Right cardiac atrium (tissue), 5 donors: ENCODE data around the gene PPP1R12C. TPM values are rescaled to one million over a fixed set of nuclear protein-coding genes. Genes with fewer than 3 reads are reported as not detected.
A peak's percentile ranks its signal among the peaks of the same experiment; 100 is the strongest.
"Not testable (repeated sequence)": the region's sequence is repeated elsewhere in the genome, so short reads cannot be mapped to it uniquely, and the experiment has no call there.

Experiments used
- ATAC-seq, 2 donors: fragments of 200-7000 bp; cut with Tn5 transposase; one replicate each; pipeline versions ENCODE4 v1.8.0 to v1.9.1; 2020; ENCODE audit warnings: moderate library complexity in 2 of 2, mild to moderate bottlenecking in 1 of 2
- DNase-seq, 3 donors: peaks; one replicate each; pipeline ENCODE4 v3.0.0-alpha.2; 2020
- H3K27ac ChIP-seq: one replicate; pipeline ENCODE4 v1.5.1; 2013; ENCODE audit warnings: mild to moderate bottlenecking, low read length, control low read depth, moderate library complexity
- H3K27me3 ChIP-seq: one replicate; pipeline ENCODE4 v1.6.1; 2013; ENCODE audit not compliant: control insufficient read depth, insufficient read depth
- H3K4me1 ChIP-seq: one replicate; pipeline ENCODE4 v1.6.1; 2013; ENCODE audit warnings: low read length; ENCODE audit not compliant: control insufficient read depth, insufficient read depth
- H3K4me3 ChIP-seq: one replicate; pipeline ENCODE4 v1.5.1; 2013; ENCODE audit warnings: low read length, control low read depth
- H3K9me3 ChIP-seq: one replicate; pipeline ENCODE4 v1.6.1; 2013; ENCODE audit warnings: low read length; ENCODE audit not compliant: control insufficient read depth
- whole genome bisulfite sequencing: extraction: QIAGEN DNeasy Blood & Tissue Kit; methylation state at CpG from one replicate; pipeline ENCODE4 v1.1.7; 2013; 5-methylcytosine and 5-hydroxymethylcytosine counted together
- intact Hi-C, 4 donors: fragments of 100-400 bp; cut with DNase I; formaldehyde crosslinking; loops; one replicate each; pipeline versions ENCODE4 v1.11.0 to v1.14.0; 2022 to 2023
- polyA plus RNA-seq: library from polyadenylated mRNA; stranded (reverse); fragments of 200-250 nt; gene quantifications from one replicate; pipeline ENCODE4 v1.2.3, GENCODE V29; 2013
- total RNA-seq, 4 donors: library from RNA; stranded (reverse); fragmentation: NEBNext Ultra II Directional; extraction: Animal tissue kit (Norgen Biotek cat#: 25700); gene quantifications; one replicate each; pipeline ENCODE4 v1.2.1, GENCODE V29; 2021
- donor health status: healthy with polysubstance abuse.
- donor health status: DM: no; HTN: yes; CAD: no.
- donor health status: DM: no; HTN: no; CAD: no.
- donor health status: DM: no; HTN: yes; CAD: no; lungs with severe emphysema.
- donor health status: DM: yes; HTN: yes; CAD: no.

Gene PPP1R12C
- total and polyA plus RNA-seq, 5 donors = 125 to 244 (median 152) TPM

- 25% methylated on average over 39 of the region's 39 CpGs for WGBS
- peak in 2 of 3 donors; percentile 83 to 91 for DNase-seq
- H3K4me3 ChIP-seq = peak within 1 kb of the TSS; percentile 61
- peak; percentile 40 to 41 for ATAC-seq
- H3K27ac ChIP-seq = peak within 1 kb of the TSS; percentile 98
- intact Hi-C loops = no loop called here
- H3K27me3 ChIP-seq = no peaks in the 10 kb centered on the region
- no peaks in the 10 kb centered on the region for H3K4me1 ChIP-seq
- no peaks in the 10 kb centered on the region for H3K9me3 ChIP-seq
Observed at GRCh38 chr19:55157064-55157908, 39.8 kb upstream of the PPP1R12C start, which contains the start of gene TNNI3. Gene TNNI3, minus strand, starts transcription at chr19:55157732. Its CDS starts 143 bp downstream, at chr19:55157589.

- Histone ChIP-seq H3K27me3 (no peaks in the 10 kb centered on the region), H3K27ac (peak overlapping the region; percentile 89), H3K9me3 (no peaks in the 10 kb centered on the region), H3K4me3 (peak overlapping the region; percentile 61), H3K4me1 (no peaks in the 10 kb centered on the region)
- intact Hi-C loops = no loop called here
- peak; percentile 36 to 53 for ATAC-seq
- WGBS = 5% methylated on average over 52 of the region's 52 CpGs
- DNase-seq = peak; percentile 61 to 88 (median 78)
Observed at GRCh38 chr19:55156202-55157063, 39.0 kb upstream of the PPP1R12C start.

GRCh38 chr19:55155784-55156183, 38.3 kb upstream of the PPP1R12C start:
- H3K4me1 ChIP-seq, intact Hi-C loops, H3K27me3 ChIP-seq, H3K9me3 ChIP-seq, H3K27ac ChIP-seq, DNase-seq, ATAC-seq: not testable (repeated sequence)
- peak overlapping the region; percentile 61 for H3K4me3 ChIP-seq
- WGBS = 12% methylated on average over 5 of the region's 5 CpGs

- intact Hi-C loops = no loop called here
- peak in 1 of 3 donors; percentile 21 for DNase-seq
- ATAC-seq = no peak
- peak overlapping the region; percentile 6 for H3K4me3 ChIP-seq
- 82% methylated on average over 12 of the region's 12 CpGs for WGBS
- no peak overlapping the region for H3K27ac ChIP-seq
- no peaks in the 10 kb centered on the region for H3K9me3 ChIP-seq
- no peaks in the 10 kb centered on the region for H3K27me3 ChIP-seq
- no peaks in the 10 kb centered on the region for H3K4me1 ChIP-seq
Observed at GRCh38 chr19:55153652-55154264, 36.3 kb upstream of the PPP1R12C start.

GRCh38 chr19:55152017-55152416, 34.6 kb upstream of the PPP1R12C start:
- H3K9me3 ChIP-seq = no peaks in the 10 kb centered on the region
- H3K4me3 ChIP-seq = no peak overlapping the region
- H3K27ac ChIP-seq = no peak overlapping the region
- intact Hi-C loops = no loop called here
- no peaks in the 10 kb centered on the region for H3K4me1 ChIP-seq
- ATAC-seq (no peak), DNase-seq (no peak)
- no peaks in the 10 kb centered on the region for H3K27me3 ChIP-seq

GRCh38 chr19:55149078-55150003, 31.9 kb upstream of the PPP1R12C start, which contains the start of gene TNNT1:
Gene TNNT1, minus strand, starts transcription at chr19:55149206. Its CDS starts 2,049 bp downstream, at chr19:55147157.
- no peaks in the 10 kb centered on the region for H3K9me3 ChIP-seq
- H3K4me1 ChIP-seq = no peaks in the 10 kb centered on the region
- ATAC-seq = peak; percentile 31 to 39
- 12% methylated on average over 18 of the region's 18 CpGs for WGBS
- H3K4me3 ChIP-seq = no peak within 1 kb of the TSS
- H3K27me3 ChIP-seq = no peaks in the 10 kb centered on the region
- peak within 1 kb of the TSS; percentile 71 for H3K27ac ChIP-seq
- peak in 2 of 3 donors; percentile 56 to 66 for DNase-seq
- intact Hi-C loops = loop anchor here in 2 of 4 donors (10.0 kb wide), 2 partner anchors 265 to 355 kb away; no protein-coding TSS in a partner anchor

GRCh38 chr19:55147545-55148251, 30.3 kb upstream of the PPP1R12C start:
- no peaks in the 10 kb centered on the region for H3K4me1 ChIP-seq
- H3K9me3 ChIP-seq = no peaks in the 10 kb centered on the region
- H3K4me3 ChIP-seq = no peak overlapping the region
- H3K27me3 ChIP-seq = no peaks in the 10 kb centered on the region
- intact Hi-C loops = loop anchor here in 2 of 4 donors (10.0 kb wide), 2 partner anchors 267 to 357 kb away; no protein-coding TSS in a partner anchor
- 27% methylated on average over 8 of the region's 9 CpGs for WGBS
- peak in 1 of 3 donors; percentile 37 for DNase-seq
- no peak overlapping the region for H3K27ac ChIP-seq
- ATAC-seq = peak in 1 of 2 donors; percentile 9

- peak in 1 of 3 donors; percentile 49 for DNase-seq
- no peak overlapping the region for H3K27ac ChIP-seq
- H3K27me3 ChIP-seq = no peaks in the 10 kb centered on the region
Observed at GRCh38 chr19:55146705-55147273, 29.4 kb upstream of the PPP1R12C start.

GRCh38 chr19:55146078-55146704, 28.8 kb upstream of the PPP1R12C start:
- WGBS = 4% methylated on average over 41 of the region's 41 CpGs
- intact Hi-C loops = loop anchor here in 2 of 4 donors (10.0 kb wide), 2 partner anchors 269 to 359 kb away; no protein-coding TSS in a partner anchor
- DNase-seq (peak in 1 of 3 donors; percentile 35), ATAC-seq (peak in 1 of 2 donors; percentile 2)
- Histone ChIP-seq H3K27me3 (no peaks in the 10 kb centered on the region), H3K4me1 (no peaks in the 10 kb centered on the region), H3K4me3 (no peak overlapping the region), H3K27ac (no peak overlapping the region), H3K9me3 (no peaks in the 10 kb centered on the region)

More at GRCh38 chr19:55146705-55147273, 29.4 kb upstream of the PPP1R12C start:
- H3K9me3 ChIP-seq = no peaks in the 10 kb centered on the region
- intact Hi-C loops = loop anchor here in 2 of 4 donors (10.0 kb wide), 2 partner anchors 268 to 358 kb away; no protein-coding TSS in a partner anchor
- ATAC-seq = peak in 1 of 2 donors; percentile 47
- WGBS = 4% methylated on average over 27 of the region's 27 CpGs
- H3K4me3 ChIP-seq = no peak overlapping the region
- no peaks in the 10 kb centered on the region for H3K4me1 ChIP-seq
